ENCODE data around the gene ORMDL3.

DNA sequence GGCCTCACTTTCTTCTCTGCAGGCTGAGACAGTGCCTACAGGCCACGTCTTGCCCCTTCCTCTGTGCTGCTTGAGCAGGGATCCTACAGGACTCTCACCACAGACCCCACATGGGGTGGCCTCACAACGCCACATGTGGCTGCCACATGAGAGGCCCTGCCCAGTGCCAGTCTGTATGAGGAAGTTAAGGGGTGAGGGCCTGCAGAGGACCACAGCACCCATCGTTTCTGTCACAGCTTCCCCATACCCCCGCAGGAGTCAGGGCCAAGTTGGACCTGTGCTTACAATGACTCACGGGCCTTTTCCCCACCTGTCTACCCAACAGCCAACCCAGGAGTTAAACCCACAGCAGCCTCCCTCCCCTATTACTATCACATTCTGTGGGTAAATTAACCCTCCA is 6.1 kb downstream of the ORMDL3 start:
- no peak for TF ChIP-seq EZH2 (IDR thresholded peaks at IDR 0.05; ENCODE audit: low read length, missing control alignments)
- TF ChIP-seq, protein P1, sequence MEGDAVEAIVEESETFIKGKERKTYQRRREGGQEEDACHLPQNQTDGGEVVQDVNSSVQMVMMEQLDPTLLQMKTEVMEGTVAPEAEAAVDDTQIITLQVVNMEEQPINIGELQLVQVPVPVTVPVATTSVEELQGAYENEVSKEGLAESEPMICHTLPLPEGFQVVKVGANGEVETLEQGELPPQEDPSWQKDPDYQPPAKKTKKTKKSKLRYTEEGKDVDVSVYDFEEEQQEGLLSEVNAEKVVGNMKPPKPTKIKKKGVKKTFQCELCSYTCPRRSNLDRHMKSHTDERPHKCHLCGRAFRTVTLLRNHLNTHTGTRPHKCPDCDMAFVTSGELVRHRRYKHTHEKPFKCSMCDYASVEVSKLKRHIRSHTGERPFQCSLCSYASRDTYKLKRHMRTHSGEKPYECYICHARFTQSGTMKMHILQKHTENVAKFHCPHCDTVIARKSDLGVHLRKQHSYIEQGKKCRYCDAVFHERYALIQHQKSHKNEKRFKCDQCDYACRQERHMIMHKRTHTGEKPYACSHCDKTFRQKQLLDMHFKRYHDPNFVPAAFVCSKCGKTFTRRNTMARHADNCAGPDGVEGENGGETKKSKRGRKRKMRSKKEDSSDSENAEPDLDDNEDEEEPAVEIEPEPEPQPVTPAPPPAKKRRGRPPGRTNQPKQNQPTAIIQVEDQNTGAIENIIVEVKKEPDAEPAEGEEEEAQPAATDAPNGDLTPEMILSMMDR (conservative IDR thresholded peaks at IDR 0.05 in 1 of 2, IDR thresholded peaks at IDR 0.05 in 1 of 2; ENCODE audit: low read depth in 1 of 2, low read length in 2 of 2) = no peak
